Right lobe of liver (tissue), 6 donors: ENCODE data around the gene MRPS7. TPM values are rescaled to one million over a fixed set of nuclear protein-coding genes. Genes with fewer than 3 reads are reported as not detected.

Experiments
- ATAC-seq, 4 donors: fragments of 200-7000 bp; cut with Tn5 transposase; one replicate each; pipeline ENCODE4 v1.9.1; 2020; ENCODE audit warnings: mild to moderate bottlenecking in 4 of 4, moderate library complexity in 4 of 4
- DNase-seq, 3 donors: peaks; one replicate each; pipeline ENCODE4 v3.0.0-alpha.2; 2020
- H3K27ac ChIP-seq, 3 donors: fragments of 200-600 bp; one replicate each; pipeline ENCODE4 v1.8.0; 2022
- H3K27me3 ChIP-seq, 2 donors: fragments of 200-600 bp; one replicate each; pipeline ENCODE4 v1.8.0; 2022
- H3K36me3 ChIP-seq, 4 donors: fragments of 200-600 bp; sonication (generic) in 1 of 4; one replicate each; pipeline versions ENCODE4 v1.5.1 to v1.8.0; 2017 to 2022; ENCODE audit warnings: control low read depth in 1 of 4
- H3K4me1 ChIP-seq, 4 donors: fragments of 200-600 bp; sonication (generic) in 1 of 4; one replicate each; pipeline versions ENCODE4 v1.5.1 to v1.8.0; 2017 to 2022; ENCODE audit warnings: control low read depth in 1 of 4
- H3K4me3 ChIP-seq, 3 donors: fragments of 200-600 bp; one replicate each; pipeline ENCODE4 v1.8.0; 2022
- H3K9me3 ChIP-seq, 4 donors: fragments of 200-600 bp; sonication (generic) in 1 of 4; one replicate each; pipeline versions ENCODE4 v1.5.1 to v1.8.0; 2017 to 2022; ENCODE audit warnings: control low read depth in 1 of 4
- CTCF ChIP-seq, 4 donors: fragments of 200-600 bp in 3 of 4; fragments of 450-650 bp in 1 of 4; IDR thresholded peaks; one replicate each; pipeline versions ENCODE4 v1.5.1 to v1.8.0; 2016 to 2022; ENCODE audit warnings: antibody characterized with exemption in 4 of 4, mild to moderate bottlenecking in 2 of 4
- POLR2A ChIP-seq: fragments of 450-650 bp; IDR thresholded peaks from one replicate; pipeline ENCODE4 v1.6.1; 2017; ENCODE audit warnings: antibody characterized with exemption, mild to moderate bottlenecking
- WGBS: methylation state at CpG from one replicate; pipeline ENCODE4 v1.1.6; 2018; ENCODE audit warnings: low coverage, low lambda C conversion rate; ENCODE audit not compliant: insufficient coverage; ENCODE audit errors: missing lambda C conversion rate; 5-methylcytosine and 5-hydroxymethylcytosine counted together
- intact Hi-C, 2 donors: fragments of 100-400 bp; cut with DNase I; formaldehyde crosslinking; loops; one replicate each; pipeline versions ENCODE4 v1.11.2 to v1.14.1; 2022
- total RNA-seq, 6 experiments: library from RNA; depleted of rRNA in 2 of 6; stranded (reverse); fragments of >200 nt in 2 of 6; fragmentation: NEBNext Ultra II Directional in 3 of 6; extraction: Animal tissue kit (Norgen Biotek cat#: 25700) in 3 of 6; gene quantifications; one replicate each; pipeline versions ENCODE4 v1.1.0 to v1.2.4, GENCODE V29; 2016 to 2023
- donor health status: DM: no; HTN: yes; CAD: no.
- donor health status: DM: no; HTN: no; CAD: no.
- donor health status: DM: no; HTN: no; CAD: no.
- donor health status: DM: no; HTN: yes; CAD: no.
- donor health status: DM: no; HTN: yes; CAD: no.

MRPS7 gene
- total RNA-seq, 6 experiments from 2014 or later, result 29.6 to 37.2 (median 33.7) TPM

- Histone ChIP-seq H3K9me3 (no peaks in the 10 kb centered on the region), H3K4me3 (no peak overlapping the region), H3K4me1 (no peaks in the 10 kb centered on the region), H3K27ac (peak overlapping the region; percentile 16 to 75 (median 68)), H3K27me3 (no peaks in the 10 kb centered on the region), H3K36me3 (no peaks in the 10 kb centered on the region)
- 42% methylated on average over 7 of the region's 8 CpGs for WGBS
- TF ChIP-seq POLR2A (peak; percentile 26), CTCF (IDR thresholded peaks at IDR 0.05) (no peak)
- DNase-seq (no peak), ATAC-seq (peak; percentile 40 to 75 (median 62))
- intact Hi-C loops, result no loop called here
Measured at GRCh38 chr17:75295201-75296158, 33.8 kb downstream of the MRPS7 start.

DNA sequence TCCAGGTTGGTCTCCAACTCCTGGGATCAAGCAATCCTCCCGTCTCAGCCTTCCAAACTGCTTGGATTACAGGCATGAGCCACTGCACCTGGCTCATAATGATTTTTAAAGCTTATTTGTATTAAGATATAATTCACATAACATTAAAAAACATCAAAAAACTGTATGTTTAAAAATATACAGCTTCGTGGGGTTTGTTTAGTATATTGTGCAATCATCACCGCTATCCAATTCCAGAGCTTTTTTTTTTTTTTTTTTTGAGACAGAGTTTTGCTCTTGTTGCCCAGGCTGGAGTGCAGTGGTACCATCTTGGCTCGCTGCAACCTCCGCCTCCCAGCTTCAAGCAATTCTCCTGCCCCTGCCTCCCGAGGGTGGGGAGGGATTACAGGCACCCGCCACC lies 38.6 kb downstream of the MRPS7 start:
- Histone ChIP-seq H3K36me3 (no peaks in the 10 kb centered on the region), H3K27me3 (no peaks in the 10 kb centered on the region), H3K27ac (no peak overlapping the region), H3K9me3 (no peaks in the 10 kb centered on the region), H3K4me1 (no peaks in the 10 kb centered on the region), H3K4me3 (no peak overlapping the region)
- ATAC-seq (no peak), DNase-seq (no peak)
- WGBS, result 52% methylated on average over 5 of the region's 7 CpGs
- no peak for TF ChIP-seq CTCF (IDR thresholded peaks at IDR 0.05)
- no peak for TF ChIP-seq POLR2A
- intact Hi-C loops, result no loop called here

GRCh38 chr17:75301049-75301448 lies 39.4 kb downstream of the MRPS7 start:
- H3K27ac ChIP-seq, result no peak overlapping the region
- no peaks in the 10 kb centered on the region for H3K4me1 ChIP-seq
- no peaks in the 10 kb centered on the region for H3K36me3 ChIP-seq

GRCh38 chr17:75301502-75302206 lies 40.0 kb downstream of the MRPS7 start:
- ATAC-seq (peak; percentile 25 to 52 (median 40)), DNase-seq (no peak)
- Histone ChIP-seq H3K36me3 (no peaks in the 10 kb centered on the region), H3K4me1 (no peaks in the 10 kb centered on the region), H3K27me3 (no peaks in the 10 kb centered on the region), H3K9me3 (no peaks in the 10 kb centered on the region), H3K4me3 (no peak overlapping the region), H3K27ac (no peak overlapping the region)
- 78% methylated on average over 5 of the region's 17 CpGs for WGBS
- TF ChIP-seq POLR2A, result no peak
- TF ChIP-seq CTCF (IDR thresholded peaks at IDR 0.05), result no peak
- intact Hi-C loops, result no loop called here

More at GRCh38 chr17:75301049-75301448, 39.4 kb downstream of the MRPS7 start:
- 77% methylated on average over 8 of the region's 9 CpGs for WGBS
- ATAC-seq (peak in 3 of 4 donors; percentile 33 to 49 (median 38)), DNase-seq (no peak)
- H3K4me3 ChIP-seq, result no peak overlapping the region
- no peaks in the 10 kb centered on the region for H3K27me3 ChIP-seq
- intact Hi-C loops, result no loop called here
- H3K9me3 ChIP-seq, result no peaks in the 10 kb centered on the region
- no peak for TF ChIP-seq POLR2A
- TF ChIP-seq CTCF (IDR thresholded peaks at IDR 0.05), result no peak
